ENCODE measurements around the gene METTL16. TPM values are rescaled to one million over a fixed set of nuclear protein-coding genes. Genes with fewer than 3 reads are reported as not detected.
"Not testable (repeated sequence)": the region's sequence is repeated elsewhere in the genome, so short reads cannot be mapped to it uniquely, and the experiment has no call there.

The METTL16 gene
- polyA plus RNA-seq, 1 donor (not counting 4 experiments of a cell fraction or from before 2014, with no cell fraction given) = 16.6 TPM

DNA sequence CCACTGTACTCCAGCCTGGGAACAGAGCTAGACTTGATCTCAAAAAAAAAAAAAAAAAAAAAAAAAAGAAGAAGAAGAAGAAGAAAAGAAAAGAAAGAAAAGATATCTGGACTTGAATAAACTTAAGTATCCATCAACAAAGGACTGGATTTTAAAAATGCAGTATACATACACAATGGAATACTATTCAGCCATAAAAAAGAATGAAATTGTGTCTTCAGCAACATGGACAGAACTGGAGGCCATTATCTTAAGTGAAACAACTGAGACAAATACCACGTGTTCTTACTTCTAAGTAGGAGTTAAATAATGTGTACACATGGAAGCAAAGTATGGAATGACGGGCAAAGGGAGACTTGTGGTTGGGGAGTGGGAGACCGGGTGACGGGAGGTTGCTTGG lies 70.8 kb downstream of the METTL16 start:
- no peak overlapping the region for H2AFZ ChIP-seq (ENCODE audit: control insufficient read depth, low read length)
- H3K36me3 ChIP-seq (ENCODE audit: control insufficient read depth in 2 of 2, extremely low read depth in 1 of 2, insufficient read depth in 2 of 2, low read length in 2 of 2) = peaks cover 12 to 14% of the 10 kb centered on the region in 2 experiments
- dilution Hi-C loops (cut with MboI; ENCODE audit: extremely low pct_ligation_motif_present, low sequenced_read_pairs) = no loop called here

DNA sequence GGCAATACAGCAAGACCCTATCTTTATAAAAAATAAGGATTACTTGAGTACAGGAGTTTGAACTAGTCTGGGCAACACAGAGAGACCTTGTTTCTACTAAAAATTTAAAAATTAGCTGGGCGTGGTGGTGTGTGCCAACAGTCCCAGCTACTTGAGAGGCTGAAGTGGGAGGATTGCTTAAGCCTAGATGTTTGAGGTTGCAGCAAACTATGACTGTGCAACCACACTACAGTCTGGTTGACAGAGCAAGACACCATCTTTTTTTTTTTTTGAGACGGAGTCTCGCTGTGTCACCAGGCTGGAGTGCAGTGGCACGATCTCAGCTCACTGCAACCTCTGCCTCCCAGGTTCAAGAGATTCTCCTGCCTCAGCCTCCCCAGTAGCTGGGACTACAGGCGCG lies 71.7 kb downstream of the METTL16 start:
- H3K79me2 ChIP-seq (ENCODE audit: control insufficient read depth, insufficient read depth, low read length); H3K9ac ChIP-seq (ENCODE audit: control insufficient read depth, extremely low read depth, insufficient read depth, low read length); H2AFZ ChIP-seq (ENCODE audit: control insufficient read depth, low read length); dilution Hi-C loops (cut with MboI; ENCODE audit: extremely low pct_ligation_motif_present, low sequenced_read_pairs); H3K27ac ChIP-seq (ENCODE audit: control insufficient read depth, insufficient read depth, low read length); H3K4me2 ChIP-seq (ENCODE audit: control insufficient read depth, extremely low read depth, insufficient read depth, low read depth, low read length); H3K27me3 ChIP-seq (ENCODE audit: control insufficient read depth, extremely low read depth, insufficient read depth, low read length); FAIRE-seq; H3K9me1 ChIP-seq (ENCODE audit: control insufficient read depth, extremely low read depth, insufficient read depth, low read length); H4K20me1 ChIP-seq (ENCODE audit: control insufficient read depth, extremely low read depth, insufficient read depth, low read length); H3K9me3 ChIP-seq (ENCODE audit: control insufficient read depth, low read depth, low read length); H3K4me1 ChIP-seq (ENCODE audit: control insufficient read depth, extremely low read depth, insufficient read depth, low read length); H3K4me3 ChIP-seq (ENCODE audit: control insufficient read depth in 2 of 3, extremely low read depth in 1 of 3, insufficient read depth in 2 of 3, low read depth in 1 of 3, low read length in 3 of 3); DNase-seq (ENCODE audit: low read depth, low spot score): not testable (repeated sequence)
- peaks cover 12 to 14% of the 10 kb centered on the region in 2 experiments for H3K36me3 ChIP-seq (ENCODE audit: control insufficient read depth in 2 of 2, extremely low read depth in 1 of 2, insufficient read depth in 2 of 2, low read length in 2 of 2)

More for the DNA sequence above, 70.8 kb downstream of the METTL16 start:
- no peak overlapping the region for H3K27ac ChIP-seq (ENCODE audit: control insufficient read depth, insufficient read depth, low read length)
- H3K4me1 ChIP-seq (ENCODE audit: control insufficient read depth, extremely low read depth, insufficient read depth, low read length) = no peaks in the 10 kb centered on the region
- no peak overlapping the region for H3K9ac ChIP-seq (ENCODE audit: control insufficient read depth, extremely low read depth, insufficient read depth, low read length)
- H3K9me3 ChIP-seq (ENCODE audit: control insufficient read depth, low read depth, low read length) = no peaks in the 10 kb centered on the region
- H3K79me2 ChIP-seq (ENCODE audit: control insufficient read depth, insufficient read depth, low read length) = no peaks in the 10 kb centered on the region
- FAIRE-seq = no peak
- no peaks in the 10 kb centered on the region for H3K27me3 ChIP-seq (ENCODE audit: control insufficient read depth, extremely low read depth, insufficient read depth, low read length)
- no peak overlapping the region for H3K4me2 ChIP-seq (ENCODE audit: control insufficient read depth, extremely low read depth, insufficient read depth, low read depth, low read length)
- no peaks in the 10 kb centered on the region for H3K9me1 ChIP-seq (ENCODE audit: control insufficient read depth, extremely low read depth, insufficient read depth, low read length)
- no peak for TF ChIP-seq CTCF (optimal IDR thresholded peaks at IDR 0.05 in 1 of 3, IDR thresholded peaks at IDR 0.05 in 1 of 3, conservative IDR thresholded peaks at IDR 0.05 in 1 of 3; ENCODE audit: extremely low read depth in 1 of 3, insufficient read depth in 2 of 3, low read length in 3 of 3)
- no peak for TF ChIP-seq EZH2 (IDR thresholded peaks at IDR 0.05; ENCODE audit: low read length)
- no peak for DNase-seq (ENCODE audit: low read depth, low spot score)
- H3K4me3 ChIP-seq (ENCODE audit: control insufficient read depth in 2 of 3, extremely low read depth in 1 of 3, insufficient read depth in 2 of 3, low read depth in 1 of 3, low read length in 3 of 3) = no peak overlapping the region
- no peaks in the 10 kb centered on the region for H4K20me1 ChIP-seq (ENCODE audit: control insufficient read depth, extremely low read depth, insufficient read depth, low read length)

GRCh38 chr17:2438823-2439222 lies 72.9 kb downstream of the METTL16 start:
- no peak overlapping the region for H3K9ac ChIP-seq (ENCODE audit: control insufficient read depth, extremely low read depth, insufficient read depth, low read length)
- no peak overlapping the region for H3K4me2 ChIP-seq (ENCODE audit: control insufficient read depth, extremely low read depth, insufficient read depth, low read depth, low read length)
- H3K27ac ChIP-seq (ENCODE audit: control insufficient read depth, insufficient read depth, low read length) = no peak overlapping the region
- no peak overlapping the region for H2AFZ ChIP-seq (ENCODE audit: control insufficient read depth, low read length)
- H3K9me3 ChIP-seq (ENCODE audit: control insufficient read depth, low read depth, low read length) = no peaks in the 10 kb centered on the region
- H3K27me3 ChIP-seq (ENCODE audit: control insufficient read depth, extremely low read depth, insufficient read depth, low read length) = no peaks in the 10 kb centered on the region
- H3K4me1 ChIP-seq (ENCODE audit: control insufficient read depth, extremely low read depth, insufficient read depth, low read length) = peaks cover 3% of the 10 kb centered on the region
- H3K79me2 ChIP-seq (ENCODE audit: control insufficient read depth, insufficient read depth, low read length) = no peaks in the 10 kb centered on the region
- FAIRE-seq (no peak), DNase-seq (ENCODE audit: low read depth, low spot score) (no peak)
- no peak for TF ChIP-seq CTCF (optimal IDR thresholded peaks at IDR 0.05 in 1 of 3, IDR thresholded peaks at IDR 0.05 in 1 of 3, conservative IDR thresholded peaks at IDR 0.05 in 1 of 3; ENCODE audit: extremely low read depth in 1 of 3, insufficient read depth in 2 of 3, low read length in 3 of 3)
- no peak for TF ChIP-seq EZH2 (IDR thresholded peaks at IDR 0.05; ENCODE audit: low read length)
- H3K4me3 ChIP-seq (ENCODE audit: control insufficient read depth in 2 of 3, extremely low read depth in 1 of 3, insufficient read depth in 2 of 3, low read depth in 1 of 3, low read length in 3 of 3) = no peak overlapping the region
- H3K36me3 ChIP-seq (ENCODE audit: control insufficient read depth in 2 of 2, extremely low read depth in 1 of 2, insufficient read depth in 2 of 2, low read length in 2 of 2) = peaks cover 12 to 17% of the 10 kb centered on the region in 2 experiments
- dilution Hi-C loops (cut with MboI; ENCODE audit: extremely low pct_ligation_motif_present, low sequenced_read_pairs) = no loop called here
- no peaks in the 10 kb centered on the region for H3K9me1 ChIP-seq (ENCODE audit: control insufficient read depth, extremely low read depth, insufficient read depth, low read length)
- no peaks in the 10 kb centered on the region for H4K20me1 ChIP-seq (ENCODE audit: control insufficient read depth, extremely low read depth, insufficient read depth, low read length)
